Stimulated activated CD8-positive, alpha-beta memory T cell treated with anti-CD3 and anti-CD28 coated beads, Interleukin-7, amount 100 ng/mL, for 4 hours (primary cell): ENCODE data around the gene BIK.

Source experiments
- DNase-seq, 2 donors: peaks; one replicate each; pipeline ENCODE4 v3.0.0-alpha.2; 2020; ENCODE audit warnings: low read depth in 2 of 2

BIK gene

GRCh38 chr22:43159484-43160178 is 49.1 kb downstream of the BIK start:
- no peak for DNase-seq

- no peak for DNase-seq
These were observed 50.1 kb downstream of the BIK start for GRCh38 chr22:43160497-43161126.

- DNase-seq, result no peak
These were observed 52.0 kb downstream of the BIK start for GRCh38 chr22:43162412-43163150.

- no peak for DNase-seq
These were observed 52.8 kb downstream of the BIK start for GRCh38 chr22:43163241-43163795.

GRCh38 chr22:43164636-43165035 is 54.1 kb downstream of the BIK start:
- DNase-seq, result no peak

GRCh38 chr22:43166132-43166930 is 55.8 kb downstream of the BIK start:
- DNase-seq, result no peak

- DNase-seq, result no peak
These were observed 56.5 kb downstream of the BIK start for GRCh38 chr22:43167001-43167589.

GRCh38 chr22:43168471-43169309 is 58.1 kb downstream of the BIK start:
- DNase-seq, result no peak

- no peak for DNase-seq
These were observed 59.0 kb downstream of the BIK start for GRCh38 chr22:43169310-43170130.

- DNase-seq, result no peak
These were observed 59.6 kb downstream of the BIK start for GRCh38 chr22:43170131-43170480.

GRCh38 chr22:43171019-43171491 is 60.5 kb downstream of the BIK start:
- no peak for DNase-seq

GRCh38 chr22:43171607-43172006 is 61.1 kb downstream of the BIK start:
- no peak for DNase-seq

GRCh38 chr22:43172191-43172590 is 61.6 kb downstream of the BIK start:
- DNase-seq, result no peak

- DNase-seq, result no peak
These were observed 63.0 kb downstream of the BIK start for GRCh38 chr22:43173566-43173965.

- no peak for DNase-seq
These were observed 63.6 kb downstream of the BIK start for GRCh38 chr22:43173976-43174720.

- DNase-seq, result no peak
These were observed 64.5 kb downstream of the BIK start for GRCh38 chr22:43174941-43175531.

- no peak for DNase-seq
These were observed 65.5 kb downstream of the BIK start for GRCh38 chr22:43176090-43176489.

- DNase-seq, result no peak
These were observed 66.9 kb downstream of the BIK start for GRCh38 chr22:43177479-43177878.
